ENCODE measurements around the gene MYH14.

- TF ChIP-seq YY1 (IDR thresholded peaks at IDR 0.05; ENCODE audit: insufficient read depth, insufficient read length) (no peak), ZNF274 (IDR thresholded peaks at IDR 0.05; ENCODE audit: low read depth, low read length) (no peak), SUZ12 (IDR thresholded peaks at IDR 0.05; ENCODE audit: extremely low read depth, insufficient read depth, insufficient read length) (no peak)
Observed at GRCh38 chr19:50257141-50257540, 53.7 kb downstream of the MYH14 start.

Measured in NT2/D1 (cell line).